Fibroblast of the conjunctiva (primary cell): Measurements from ENCODE around the gene KIF1A.

Experiments
- DNase-seq: peaks from one replicate; pipeline ENCODE4 v3.0.0-alpha.2; 2010; ENCODE audit warnings: low read depth

Gene KIF1A

DNA sequence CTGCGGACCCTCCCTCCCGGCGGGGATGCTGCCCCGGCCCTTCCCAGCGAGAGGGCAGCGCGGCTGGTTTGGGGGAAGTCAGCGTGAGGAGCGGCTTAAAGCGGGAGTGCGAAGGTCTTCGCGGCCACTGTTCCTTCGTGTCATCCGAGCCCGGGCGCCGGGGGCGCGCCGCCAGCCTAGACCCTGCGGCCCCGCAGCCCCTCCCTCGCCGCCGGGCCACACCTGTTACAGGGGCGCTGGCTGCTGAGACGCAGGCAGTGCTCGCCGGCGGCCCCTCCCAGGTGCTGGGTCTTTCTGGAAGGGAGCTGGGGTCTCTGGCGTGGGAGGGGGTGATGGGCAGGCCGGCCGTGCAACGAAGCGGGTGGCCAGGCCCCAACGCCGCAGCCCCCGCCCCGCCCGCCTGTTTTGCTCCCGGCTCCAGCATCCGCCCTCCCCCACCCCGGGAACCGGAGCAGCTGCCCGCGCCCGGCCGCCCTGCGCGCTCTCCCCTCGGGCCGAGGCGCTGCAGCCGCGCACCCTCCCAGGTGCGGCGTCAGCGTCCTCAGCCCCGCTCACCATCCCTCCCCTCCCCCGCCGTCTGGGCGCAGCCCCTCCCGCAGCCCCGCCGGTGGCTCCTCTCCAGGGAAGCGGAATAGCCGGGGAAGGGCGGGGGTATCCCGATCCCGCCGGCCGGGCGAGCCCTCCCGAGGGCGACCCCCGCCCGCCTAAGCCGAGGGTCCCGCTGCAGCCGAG is 727 bp downstream of the KIF1A start:
- no peak for DNase-seq

DNA sequence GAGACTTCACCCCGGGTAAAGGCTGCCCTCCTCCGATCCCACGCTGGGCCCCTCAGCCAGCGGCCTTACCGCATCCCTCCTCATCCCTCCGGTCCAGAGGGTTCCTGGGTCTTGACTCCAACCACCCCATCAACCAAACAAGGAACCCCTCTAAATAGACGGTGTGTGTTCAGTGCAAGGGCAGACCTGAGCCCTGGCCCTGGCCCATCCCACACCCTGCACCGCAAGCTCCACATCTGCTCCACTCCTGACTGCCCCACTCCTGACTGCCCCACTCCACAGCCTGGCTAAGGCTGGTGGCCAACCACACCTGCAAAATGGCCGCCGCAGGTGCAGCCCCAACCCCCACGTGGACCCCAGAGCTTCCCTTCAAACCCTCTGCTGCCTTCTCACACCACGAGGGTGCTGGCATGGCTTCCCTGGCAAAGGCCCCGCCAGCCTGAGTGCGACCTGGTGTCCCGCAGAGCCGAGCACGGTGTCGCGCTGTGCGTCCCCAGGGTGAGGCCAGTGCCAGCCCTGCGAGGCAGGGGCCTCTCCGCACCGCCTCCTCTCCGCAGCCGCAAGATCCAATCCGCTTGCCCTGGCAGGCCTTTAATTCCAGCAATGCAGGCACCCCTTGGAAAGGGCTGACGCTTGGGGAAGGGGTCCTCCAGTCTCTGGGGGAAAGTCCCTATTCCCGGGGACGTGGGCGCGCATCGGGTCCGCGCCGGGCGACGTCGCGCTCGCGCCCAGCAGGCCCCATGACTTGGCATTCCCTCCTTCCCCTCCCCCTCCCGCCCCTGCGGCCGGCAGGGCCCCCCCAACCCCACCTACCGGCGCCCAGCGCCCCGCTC is 1.5 kb downstream of the KIF1A start:
- no peak for DNase-seq

DNA sequence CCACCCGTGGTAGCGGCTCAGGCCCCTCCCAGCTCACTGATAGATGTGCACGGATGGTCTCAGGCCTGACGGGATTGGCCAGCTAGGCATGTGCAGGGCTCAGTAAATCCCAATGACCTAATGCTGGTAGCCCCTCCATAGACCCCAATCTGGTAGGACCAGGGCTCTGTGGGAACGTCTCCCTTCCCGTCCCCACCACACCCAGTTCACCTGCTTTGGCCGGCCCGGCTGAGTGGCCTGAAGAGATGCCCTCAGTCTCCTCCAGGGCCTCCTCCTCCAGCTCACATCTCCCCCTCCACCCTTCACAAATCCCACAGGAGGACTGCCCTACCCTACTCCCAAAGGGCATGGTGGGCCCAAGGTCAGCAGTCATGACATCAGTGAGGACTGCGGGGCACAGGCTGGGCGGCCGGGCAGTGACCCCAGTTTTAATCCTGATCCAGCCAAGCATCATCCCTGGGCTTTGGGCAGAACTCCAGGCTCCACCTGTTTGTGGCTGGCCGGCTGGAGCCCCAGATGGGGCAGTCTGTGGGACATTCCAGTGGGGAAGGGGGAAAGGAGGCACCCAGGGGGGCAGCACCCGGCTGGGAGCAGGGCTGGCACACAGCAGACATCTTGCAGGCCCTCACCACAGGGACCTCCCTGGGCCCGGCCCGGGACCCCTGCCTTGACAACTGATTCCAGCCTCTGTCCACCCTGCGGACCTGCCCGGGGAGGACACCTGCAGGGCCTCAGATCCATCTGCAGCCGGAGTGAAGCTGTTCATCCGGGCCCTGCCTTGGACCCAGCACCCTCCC is 2.3 kb downstream of the KIF1A start:
- no peak for DNase-seq

DNA sequence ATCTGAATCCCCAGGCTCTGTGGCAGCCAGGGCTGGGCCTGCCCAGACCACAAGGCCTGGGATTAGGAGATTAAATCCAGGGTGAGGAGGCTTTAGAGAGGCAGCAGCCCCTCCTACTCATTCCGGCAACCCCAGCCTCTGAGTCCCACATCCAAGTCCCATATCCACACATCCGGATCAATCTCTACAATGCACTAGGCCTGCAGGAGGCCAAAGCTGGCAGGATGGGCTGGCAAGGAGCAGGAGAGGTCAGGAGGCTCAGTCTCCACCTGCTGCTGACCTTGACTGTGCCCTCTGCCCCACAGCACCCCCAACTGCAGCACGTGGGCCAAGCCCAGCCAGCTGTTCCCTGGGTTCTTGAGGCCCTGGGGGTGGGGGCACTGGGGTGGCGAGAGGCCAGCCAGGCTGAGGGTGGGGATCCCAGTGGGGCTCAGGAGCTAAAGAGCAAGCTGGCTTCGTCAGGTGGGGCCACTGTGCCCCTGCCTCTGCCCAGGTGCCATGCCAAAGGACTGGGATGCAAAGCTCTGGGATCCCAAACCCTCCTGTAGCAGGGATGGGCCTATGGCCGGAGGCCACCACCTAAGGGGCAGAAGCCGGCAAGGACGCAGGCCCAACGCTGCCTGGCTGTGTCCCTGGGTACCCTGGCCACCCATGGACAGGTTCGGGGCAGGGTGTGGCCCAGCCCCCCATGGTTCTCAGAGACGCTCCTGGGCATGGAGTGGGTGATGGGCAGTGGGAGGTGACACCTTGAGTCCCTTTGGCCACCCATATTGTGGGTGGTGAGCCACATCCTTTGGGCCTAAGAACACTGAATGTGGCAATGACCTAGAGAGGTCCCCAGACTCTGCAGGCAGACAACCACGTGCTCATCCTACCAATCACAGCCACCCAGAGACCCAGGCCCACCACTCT is 3.2 kb downstream of the KIF1A start:
- DNase-seq: no peak

DNA sequence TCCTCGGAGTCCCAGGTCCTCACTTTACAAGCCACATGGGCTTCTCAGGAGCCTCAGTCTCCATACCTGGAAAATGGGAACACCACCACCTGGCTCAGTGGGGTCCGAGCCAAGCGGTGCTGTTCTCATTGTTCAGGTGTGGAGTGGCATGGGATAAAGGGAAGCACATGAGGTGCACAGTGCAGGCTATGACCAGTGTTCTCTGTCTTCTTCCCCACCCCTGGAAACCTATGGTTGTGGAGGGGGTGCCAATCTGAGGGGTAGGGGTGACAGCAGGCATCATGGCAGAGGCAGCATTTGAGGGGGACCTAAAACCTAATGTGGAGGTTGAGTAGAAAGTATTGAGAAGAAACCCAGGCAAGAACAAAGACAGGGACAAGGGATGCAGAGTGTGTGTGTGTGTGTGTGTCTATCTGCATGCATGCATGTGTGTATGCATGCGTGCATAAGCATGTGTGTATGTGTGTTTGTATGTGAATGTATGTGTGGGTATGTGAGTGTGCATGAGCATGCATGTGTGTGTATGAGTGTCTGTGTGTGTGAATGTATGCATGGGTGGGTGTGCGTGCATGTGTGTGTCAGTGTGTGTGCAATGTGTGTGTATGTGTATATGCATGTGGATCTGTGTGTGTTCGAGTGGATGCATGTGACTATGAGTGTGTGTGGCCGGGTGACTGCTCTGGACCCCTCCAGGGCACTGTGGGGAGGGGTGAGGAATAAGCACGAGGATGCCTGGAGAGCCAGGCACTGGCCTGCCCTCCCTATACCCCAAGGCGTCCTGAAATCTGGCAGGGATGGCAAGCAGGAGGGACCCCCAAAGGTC is 4.0 kb downstream of the KIF1A start:
- no peak for DNase-seq

DNA sequence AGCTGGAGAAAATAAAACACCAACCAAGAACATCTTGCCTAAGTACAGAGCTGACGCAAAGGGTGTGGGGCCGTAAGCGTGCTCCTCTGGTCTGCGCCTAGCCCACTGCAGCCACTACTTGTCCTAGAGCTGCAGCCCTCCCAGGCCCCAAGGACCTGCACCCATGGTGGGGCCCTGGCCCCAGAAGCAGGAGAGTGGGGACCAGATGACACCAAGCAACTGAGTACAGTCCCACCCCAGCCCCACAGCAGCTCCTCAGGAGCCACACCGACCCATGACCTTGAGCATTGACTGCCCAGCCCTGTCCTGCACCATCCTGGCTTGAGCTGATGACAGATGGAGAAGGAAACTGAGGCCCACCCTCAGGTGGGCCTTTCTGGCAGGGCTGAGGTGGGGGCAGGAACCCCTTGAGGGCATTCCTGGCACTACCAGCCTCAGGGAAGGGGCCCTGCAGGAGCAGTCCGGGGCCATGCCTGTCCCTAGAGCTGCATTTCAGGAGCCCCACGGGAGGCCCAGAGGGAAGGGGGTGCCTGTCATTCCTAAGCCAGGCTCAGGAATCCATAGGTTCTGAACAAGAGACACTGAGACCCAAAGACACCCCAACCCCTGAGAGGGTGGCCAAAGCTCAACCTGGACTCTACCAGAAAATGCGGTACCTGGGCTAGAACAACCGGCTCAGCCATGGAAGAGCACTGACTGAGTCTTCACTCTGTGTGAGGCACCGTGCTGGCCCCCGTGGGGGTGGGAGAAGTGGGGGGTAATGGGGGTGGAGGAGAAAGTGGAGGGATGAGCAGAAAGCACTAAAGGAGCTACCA is 4.9 kb downstream of the KIF1A start:
- DNase-seq: no peak

DNA sequence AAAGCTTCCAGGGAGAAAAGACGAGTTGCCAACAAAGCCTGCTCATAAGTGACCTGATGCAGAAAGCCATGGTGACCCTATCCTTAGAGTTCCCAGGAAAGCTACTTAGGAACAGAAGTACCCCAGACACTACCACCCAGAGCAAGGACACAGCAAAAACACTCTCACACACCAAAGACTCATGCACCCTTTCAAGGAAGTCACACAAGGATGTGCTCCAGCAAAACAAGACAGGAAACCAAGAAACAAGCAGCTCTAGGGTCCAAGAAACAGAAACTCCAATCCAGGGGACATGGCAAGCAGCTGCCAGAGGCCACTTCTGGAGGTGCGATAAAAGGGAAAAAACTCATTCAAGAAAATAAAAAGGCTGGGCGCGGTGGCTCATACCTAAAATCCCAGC is 5.7 kb downstream of the KIF1A start:
- DNase-seq: no peak

DNA sequence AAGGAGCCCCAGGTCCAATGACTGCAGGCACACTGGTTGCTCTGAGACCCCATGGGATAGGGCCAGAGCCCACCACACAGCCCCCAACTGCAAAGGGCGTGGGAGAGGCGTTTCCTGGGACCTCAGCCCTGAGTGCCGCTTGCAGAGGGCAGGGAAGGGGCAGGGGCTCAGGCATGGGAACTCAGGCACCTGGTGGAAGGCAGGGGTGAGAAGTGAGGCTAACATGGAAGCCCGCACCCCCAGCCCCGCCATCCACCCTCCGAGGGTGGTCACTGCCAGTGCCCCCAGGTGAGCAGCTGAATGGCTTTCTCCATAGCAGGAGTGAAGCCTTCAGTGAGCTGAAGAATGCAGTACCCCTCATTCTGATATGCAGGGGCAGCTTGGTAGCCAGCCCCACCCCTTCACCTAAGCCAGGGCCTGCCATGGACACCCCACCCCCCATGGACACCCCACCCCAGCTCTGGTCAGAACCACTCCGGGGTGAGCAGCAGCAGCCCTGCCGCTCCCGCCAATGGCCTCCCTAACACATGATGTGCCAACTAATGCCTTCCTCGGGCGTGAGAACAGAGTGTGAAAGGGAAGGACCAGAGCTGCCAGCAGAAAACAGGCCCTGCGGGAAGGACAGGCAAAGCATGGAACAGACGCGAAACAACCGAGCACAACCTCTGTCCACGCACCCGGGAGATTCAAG is 6.6 kb downstream of the KIF1A start:
- no peak for DNase-seq

DNA sequence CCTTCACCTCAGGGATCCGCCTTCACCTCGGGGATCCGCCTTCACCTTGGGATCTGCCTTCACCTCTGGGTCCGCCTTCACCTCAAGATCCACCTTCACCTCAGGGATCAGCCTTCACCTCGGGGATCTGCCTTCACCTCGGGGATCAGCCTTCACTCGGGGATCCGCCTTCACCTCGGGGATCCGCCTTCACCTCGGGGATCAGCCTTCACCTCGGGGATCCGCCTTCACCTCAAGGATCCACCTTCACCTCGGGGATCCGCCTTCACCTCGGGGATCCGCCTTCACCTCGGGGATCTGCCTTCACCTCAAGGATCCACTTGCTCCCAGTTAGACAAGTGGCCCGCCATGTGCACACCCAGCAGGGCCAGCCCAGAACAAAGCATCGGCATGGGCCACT is 7.3 kb downstream of the KIF1A start:
- no peak for DNase-seq

DNA sequence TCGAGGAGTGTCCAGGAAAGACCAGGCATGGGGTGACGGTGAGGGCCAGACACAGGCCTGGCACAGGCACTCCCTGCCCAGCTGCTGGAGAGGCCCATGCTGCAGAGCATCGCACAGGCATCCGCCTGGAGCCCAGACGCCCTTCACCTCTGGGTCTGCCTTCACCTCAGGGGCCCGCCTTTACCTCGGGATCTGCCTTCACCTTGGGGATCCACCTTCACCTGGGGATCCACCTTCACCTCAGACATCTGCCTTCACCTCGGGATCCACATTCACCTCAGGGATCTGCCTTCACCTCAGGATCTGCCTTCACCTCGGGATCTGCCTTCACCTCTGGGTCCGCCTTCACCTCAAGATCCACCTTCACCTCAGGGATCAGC is 7.7 kb downstream of the KIF1A start:
- no peak for DNase-seq

DNA sequence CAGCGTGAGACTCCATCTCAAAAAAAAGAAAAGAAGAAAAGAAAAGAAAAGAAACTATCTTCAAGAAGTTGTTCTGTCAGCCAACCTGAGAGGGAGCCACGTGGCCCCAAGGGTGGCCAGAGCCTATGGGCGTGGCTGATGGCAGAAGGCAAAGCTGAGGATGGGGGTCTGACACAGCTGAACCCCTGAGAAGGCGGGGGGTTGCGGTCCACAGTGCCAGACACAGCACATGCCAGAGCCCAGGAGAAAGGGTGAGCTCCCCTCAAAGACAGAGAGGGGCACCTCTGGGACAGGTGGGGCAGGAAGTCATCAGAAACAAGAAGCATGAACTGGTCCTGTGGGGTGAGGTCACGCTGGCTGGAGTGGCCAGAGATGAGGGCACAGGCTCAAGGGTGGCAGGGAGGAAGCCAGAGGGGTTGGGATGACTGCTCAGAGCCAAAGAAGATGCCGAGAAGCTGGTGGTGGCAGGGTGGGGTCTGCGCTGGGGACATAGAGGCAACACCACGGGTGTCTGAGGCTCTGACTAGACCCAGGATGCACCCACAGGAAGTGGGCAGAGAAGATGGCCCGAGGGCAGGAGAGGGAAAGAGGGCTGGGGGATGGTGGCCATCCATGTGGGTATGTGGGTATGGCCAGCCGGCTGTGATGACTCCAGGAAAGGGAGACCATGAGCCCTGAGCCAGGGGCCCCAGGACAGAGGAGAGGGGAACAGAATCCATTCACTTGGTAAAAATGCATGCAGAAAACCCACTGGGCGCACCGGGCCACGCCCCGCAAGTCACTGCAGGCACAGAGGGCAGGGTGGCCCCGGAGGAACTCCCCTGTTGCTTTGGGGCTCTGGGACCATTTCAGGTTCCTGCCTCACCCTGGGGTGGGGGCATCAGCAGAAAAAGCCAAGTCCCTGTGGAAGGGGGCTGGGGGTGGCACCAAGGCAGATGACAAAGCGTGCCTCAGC is 8.4 kb downstream of the KIF1A start:
- no peak for DNase-seq

DNA sequence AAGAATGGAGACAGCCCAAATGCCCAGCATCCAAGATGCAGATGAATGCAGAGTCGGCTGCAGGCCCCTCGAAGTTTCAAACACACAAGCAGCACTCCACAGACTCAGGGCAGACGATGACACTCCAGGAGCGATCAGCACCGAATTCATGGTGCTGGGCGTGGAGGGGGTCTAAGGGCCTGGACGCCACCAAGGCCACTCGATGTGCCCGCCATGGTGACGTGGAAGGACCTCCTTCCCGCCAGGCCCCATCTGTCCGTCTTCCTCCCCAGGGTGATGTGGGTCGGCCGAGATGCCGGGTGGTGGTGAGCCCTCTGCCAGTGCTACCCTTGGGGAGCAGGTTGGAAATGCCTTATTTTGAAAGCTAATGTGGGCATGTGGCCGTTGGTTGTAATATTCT is 9.4 kb downstream of the KIF1A start:
- DNase-seq: no peak

DNA sequence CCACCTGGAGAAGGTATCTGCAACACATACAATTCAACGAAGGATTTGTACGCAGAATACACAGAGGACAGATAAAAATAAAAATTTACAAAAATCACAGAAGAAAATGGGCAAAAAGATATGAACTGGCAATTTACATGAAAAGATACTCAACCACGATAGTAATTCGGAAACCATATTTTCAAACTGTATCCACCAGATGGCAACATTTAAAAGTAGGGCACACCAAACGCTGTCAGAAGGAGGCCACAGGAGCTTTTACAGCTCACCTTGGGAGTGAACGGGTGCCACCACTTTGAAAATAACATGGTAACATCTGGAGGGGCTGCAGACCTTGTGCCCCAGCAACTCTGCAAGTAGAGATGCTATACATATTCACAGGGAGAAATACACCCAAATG is 9.8 kb downstream of the KIF1A start:
- no peak for DNase-seq

DNA sequence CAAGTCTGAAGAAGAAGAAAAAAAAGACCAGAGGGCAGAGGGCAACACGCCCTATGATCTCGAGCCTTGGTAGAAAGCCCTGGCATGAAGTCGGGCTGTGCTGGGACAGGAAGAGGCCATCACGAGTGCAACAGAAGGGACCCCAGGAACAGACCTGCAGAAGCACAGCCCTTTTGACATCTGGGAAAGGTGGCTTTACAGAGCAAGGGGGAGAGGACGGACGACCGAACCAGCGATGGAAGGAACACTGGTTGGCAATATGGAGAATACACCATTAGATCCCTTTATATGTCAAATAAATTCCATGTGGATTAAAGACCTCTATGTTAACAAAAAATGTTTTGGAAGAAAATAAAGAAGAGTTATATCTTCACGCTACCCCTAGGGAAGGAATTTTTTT is 10.7 kb downstream of the KIF1A start:
- no peak for DNase-seq

DNA sequence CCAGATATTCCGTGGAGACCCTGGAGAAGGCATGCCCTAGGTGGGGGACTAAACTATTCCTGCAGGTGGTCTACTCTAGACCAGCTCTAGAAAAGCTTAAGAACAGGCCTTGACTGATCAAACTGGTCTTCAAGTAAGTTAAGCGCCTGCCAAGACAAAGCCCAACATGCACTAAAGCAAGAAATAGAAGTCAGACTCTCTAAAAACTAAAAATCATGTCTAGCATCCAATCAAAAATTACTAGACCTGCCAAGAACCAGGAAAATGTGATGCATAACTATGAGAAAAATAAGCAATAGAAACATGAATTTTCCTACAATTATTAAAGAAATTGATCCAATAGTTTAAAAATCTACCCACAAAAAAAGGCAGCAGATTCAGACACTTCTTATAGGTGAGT is 13.6 kb downstream of the KIF1A start:
- no peak for DNase-seq

DNA sequence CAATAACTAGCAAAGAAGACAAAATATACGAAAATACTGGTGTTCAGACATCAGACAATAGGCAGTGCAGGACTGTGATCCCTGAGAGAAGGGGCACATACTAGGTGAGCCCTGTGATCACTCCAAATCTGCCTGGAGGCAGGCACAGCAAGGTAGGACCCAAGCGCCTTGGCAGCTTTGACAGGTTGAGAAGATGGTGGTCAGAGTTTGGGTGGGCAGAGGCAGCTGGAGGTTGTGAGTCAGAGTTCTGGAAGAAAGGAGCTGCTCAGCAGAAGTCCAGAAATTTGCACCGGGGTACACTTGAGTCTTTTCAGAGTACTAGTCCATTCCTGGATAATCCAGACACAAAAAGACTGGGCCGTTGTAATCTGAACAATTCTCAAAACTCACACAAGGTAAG is 14.0 kb downstream of the KIF1A start:
- no peak for DNase-seq

DNA sequence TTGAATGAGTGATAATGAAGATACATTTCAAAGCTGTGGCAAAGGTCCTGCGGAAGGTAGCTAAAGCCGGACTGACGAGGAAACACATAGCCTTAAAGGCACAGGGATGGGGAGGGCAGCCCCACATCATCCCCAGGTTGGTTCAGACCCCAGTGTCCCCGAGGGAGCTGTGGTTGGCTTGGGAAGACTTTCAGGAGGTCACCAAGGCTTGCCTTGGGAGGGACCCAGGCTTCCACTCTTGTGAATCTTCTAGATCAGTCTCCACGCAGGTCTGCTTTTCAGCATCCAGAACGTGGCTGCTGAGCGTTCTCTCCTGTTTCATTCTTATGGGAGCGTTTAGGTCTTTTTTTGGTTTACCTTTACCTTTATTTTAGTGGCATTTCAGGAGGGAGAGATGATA is 16.8 kb downstream of the KIF1A start:
- no peak for DNase-seq
